ENCODE results near the gene NEK3. TPM values are rescaled to one million over a fixed set of nuclear protein-coding genes. Genes with fewer than 3 reads are reported as not detected.
A peak's percentile ranks its signal among the peaks of the same experiment; 100 is the strongest.
"Not testable (repeated sequence)": the region's sequence is repeated elsewhere in the genome, so short reads cannot be mapped to it uniquely, and the experiment has no call there.

The NEK3 gene, protein sequence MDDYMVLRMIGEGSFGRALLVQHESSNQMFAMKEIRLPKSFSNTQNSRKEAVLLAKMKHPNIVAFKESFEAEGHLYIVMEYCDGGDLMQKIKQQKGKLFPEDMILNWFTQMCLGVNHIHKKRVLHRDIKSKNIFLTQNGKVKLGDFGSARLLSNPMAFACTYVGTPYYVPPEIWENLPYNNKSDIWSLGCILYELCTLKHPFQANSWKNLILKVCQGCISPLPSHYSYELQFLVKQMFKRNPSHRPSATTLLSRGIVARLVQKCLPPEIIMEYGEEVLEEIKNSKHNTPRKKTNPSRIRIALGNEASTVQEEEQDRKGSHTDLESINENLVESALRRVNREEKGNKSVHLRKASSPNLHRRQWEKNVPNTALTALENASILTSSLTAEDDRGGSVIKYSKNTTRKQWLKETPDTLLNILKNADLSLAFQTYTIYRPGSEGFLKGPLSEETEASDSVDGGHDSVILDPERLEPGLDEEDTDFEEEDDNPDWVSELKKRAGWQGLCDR
- 19.5 and 28.7 TPM in 2 replicates for polyA plus RNA-seq (2014; cell fraction: cytosol; rRNA removed)
- polyA plus RNA-seq (2014; cell fraction: nucleus; rRNA removed), result 56.7 and 57.4 TPM in 2 replicates

DNA sequence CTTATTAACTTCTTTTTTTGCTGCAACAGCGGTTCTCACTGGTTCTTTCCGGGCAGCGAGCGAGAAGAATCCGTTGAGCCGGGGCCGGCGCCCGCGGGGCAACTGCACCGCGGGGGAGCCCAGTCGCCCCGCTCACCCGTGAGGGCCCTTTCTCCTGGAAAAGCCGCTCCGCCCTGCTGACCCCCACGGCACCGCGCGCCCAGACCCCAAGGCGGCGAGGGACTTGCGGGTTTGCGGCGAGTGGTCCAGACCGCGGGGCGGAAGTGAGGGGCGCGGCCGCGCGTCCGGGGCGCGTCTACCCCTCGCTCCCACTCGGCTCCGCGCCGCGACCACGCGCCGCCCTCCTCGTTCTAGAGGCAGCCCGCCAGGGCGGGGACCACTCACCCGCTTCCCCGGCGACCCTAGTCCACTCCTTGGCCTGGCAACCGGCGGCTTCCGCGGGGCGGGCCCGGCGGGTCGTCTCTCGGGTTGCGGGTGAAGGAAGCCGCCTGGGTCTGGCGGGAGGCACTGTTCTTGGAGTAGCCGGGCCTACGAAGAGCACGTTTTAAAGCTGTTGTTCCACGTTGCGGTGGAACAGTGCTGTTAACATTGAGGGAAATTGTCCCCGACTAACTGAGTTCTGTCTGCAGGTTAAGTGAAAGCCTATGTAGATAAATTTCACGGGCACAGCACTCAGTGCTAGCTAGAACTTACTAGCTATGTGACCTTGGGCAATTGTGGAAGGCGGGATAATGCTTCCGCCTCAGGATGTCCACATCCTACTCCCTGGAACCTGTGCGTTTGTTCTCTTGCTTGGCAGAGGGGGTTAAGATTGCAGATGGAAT is at the start of gene NEK3:
TSS of gene NEK3 (minus strand) at position 439 of the 824 bp plus-strand sequence. CDS start 3,406 bp downstream, outside the sequence.
- peak; percentile 84 for DNase-seq (ENCODE audit: low spot score)

GRCh38 chr13:52208384-52208783 is 49.0 kb upstream of the NEK3 start:
- not testable (repeated sequence) for DNase-seq (ENCODE audit: low spot score)

DNA sequence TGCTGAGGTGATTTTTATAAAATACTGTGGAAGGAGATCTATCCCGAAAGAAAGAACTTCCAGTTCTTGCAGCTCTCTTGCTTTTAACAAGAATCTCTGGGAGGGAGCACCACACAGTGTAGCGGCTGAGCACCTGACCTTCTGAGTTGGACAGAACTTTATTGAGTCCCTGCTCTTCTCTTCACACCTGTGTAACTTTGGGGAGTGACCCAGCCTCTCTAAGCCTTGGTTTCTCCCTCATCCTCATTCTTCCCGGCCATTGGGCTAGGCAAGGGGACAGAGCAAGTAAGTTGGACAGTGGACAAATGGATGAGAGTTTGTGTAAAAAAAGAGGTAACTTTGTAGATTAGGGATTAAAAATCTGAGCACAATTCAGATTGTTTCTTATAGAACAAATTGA is 48.5 kb upstream of the NEK3 start:
- DNase-seq (ENCODE audit: low spot score), result not testable (repeated sequence)

DNA sequence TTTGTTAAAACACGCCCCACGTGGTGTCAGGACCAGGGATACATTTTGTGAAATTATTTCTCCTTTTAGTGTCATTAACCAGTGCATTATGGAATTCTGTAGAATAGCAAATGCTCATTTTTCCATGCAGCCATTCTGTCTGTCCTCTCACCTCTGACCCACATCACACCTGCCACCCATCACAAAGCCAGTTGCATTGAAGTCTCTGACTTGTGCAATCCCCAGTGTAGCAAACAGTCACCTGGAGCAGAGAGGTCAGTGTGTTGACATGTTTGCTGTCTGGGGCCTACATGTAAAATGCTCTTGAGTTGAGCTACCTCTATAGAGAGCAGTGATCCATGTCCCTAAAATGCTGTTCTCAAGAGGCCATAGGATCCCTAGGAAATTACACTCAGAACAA is 47.9 kb upstream of the NEK3 start:
- not testable (repeated sequence) for DNase-seq (ENCODE audit: low spot score)

DNA sequence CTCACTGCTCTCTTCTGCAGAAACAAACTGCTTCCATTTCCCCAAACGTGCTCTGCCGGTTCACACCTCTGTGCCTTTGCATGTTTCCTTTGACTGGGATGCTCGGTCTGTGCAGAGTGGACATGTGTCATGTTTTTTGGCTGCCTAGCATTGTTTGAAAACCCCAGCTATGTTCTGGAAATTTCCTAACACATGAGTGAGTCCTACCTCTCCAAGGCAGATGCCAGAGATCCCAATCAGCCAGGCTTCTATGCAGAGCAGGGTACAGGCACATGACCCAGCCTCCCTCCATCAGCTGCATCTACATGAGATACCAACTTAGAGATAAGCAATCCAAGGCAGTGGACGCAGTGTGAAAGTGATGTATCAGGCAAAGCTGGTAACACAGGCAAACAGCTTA is 45.1 kb upstream of the NEK3 start:
- not testable (repeated sequence) for DNase-seq (ENCODE audit: low spot score)

- DNase-seq (ENCODE audit: low spot score), result not testable (repeated sequence)
These were observed 44.5 kb upstream of the NEK3 start for GRCh38 chr13:52203864-52204263.

DNA sequence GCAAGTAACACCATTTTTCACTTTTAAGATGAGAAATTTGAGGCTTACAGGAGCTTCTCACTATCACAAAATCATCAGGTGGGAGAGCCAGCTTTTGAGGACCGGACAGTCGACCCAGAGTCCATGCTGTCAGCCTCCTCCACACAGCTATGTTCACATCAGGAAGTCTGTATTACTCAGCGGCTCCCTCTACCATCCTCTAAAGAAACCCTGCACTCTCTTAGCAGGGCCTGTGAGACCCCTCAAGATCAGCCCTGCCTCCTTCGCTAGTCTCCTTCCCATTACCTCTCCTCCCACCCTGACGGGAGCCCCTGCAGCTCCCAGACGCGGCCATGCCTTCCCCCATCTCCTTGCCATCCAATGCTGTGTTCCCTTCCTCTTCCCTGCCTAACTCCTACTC is 43.1 kb upstream of the NEK3 start:
- not testable (repeated sequence) for DNase-seq (ENCODE audit: low spot score)

DNA sequence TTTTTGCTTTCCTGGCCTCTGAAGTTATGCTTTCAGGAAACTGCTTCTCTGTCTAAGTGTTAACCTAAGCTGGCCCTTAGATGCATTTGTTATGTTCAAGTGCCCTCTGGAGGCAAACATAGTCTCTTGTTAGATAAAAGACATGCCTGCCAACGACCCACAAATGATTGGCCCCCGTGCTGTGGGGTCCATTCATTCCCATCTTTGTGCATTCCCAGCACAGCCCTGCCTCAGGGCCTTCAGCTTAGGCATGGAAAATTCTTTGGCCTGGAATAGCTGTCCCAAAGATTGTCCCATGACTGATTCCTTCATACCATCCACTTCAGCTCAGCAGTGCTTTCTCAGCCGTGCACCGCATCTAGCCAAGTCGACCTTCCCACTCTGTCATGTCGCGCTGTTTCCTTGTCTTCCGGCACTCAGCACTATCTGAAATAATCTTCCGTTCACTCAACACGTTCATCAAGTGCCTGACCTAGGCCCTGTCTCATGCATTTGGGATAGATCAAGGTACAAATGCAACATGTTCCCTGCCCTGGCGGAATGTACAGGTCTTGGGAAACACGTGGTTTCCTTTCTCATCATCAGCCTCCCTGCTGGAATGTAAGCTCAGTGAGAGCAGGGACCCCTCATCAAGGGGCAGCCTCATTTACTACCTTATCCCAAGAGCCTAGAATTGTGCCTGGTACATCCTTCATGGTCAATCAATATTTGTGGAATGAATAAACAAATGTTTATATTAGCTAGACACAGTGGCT is 42.2 kb upstream of the NEK3 start:
- peak; percentile 58 for DNase-seq (ENCODE audit: low spot score)

DNA sequence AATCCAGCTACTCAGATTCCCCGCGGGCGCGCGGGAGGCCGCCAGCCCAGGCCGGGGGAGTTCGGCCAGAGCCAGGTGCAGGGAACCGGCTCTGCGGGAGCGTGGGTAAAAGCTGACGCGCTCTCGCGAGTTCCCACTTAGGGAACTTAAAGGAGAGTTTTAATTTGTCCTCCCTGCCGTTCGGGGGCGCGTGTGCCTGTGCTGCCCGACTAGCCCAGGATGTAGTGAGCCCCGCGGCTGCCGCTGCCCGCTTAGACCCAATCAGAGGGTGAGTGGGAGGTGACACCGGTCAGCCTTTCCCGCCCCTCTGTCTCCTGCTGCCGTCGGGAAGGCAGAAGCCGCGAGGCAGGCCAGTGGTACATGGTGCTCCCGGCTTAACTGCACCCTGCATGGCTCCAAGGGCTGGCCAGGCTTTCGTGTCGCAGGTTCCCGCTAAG is 36.0 kb upstream of the NEK3 start:
- DNase-seq (ENCODE audit: low spot score), result no peak

- peak; percentile 86 for DNase-seq (ENCODE audit: low spot score)
These were observed 34.9 kb upstream of the NEK3 start for GRCh38 chr13:52194184-52194868.

DNA sequence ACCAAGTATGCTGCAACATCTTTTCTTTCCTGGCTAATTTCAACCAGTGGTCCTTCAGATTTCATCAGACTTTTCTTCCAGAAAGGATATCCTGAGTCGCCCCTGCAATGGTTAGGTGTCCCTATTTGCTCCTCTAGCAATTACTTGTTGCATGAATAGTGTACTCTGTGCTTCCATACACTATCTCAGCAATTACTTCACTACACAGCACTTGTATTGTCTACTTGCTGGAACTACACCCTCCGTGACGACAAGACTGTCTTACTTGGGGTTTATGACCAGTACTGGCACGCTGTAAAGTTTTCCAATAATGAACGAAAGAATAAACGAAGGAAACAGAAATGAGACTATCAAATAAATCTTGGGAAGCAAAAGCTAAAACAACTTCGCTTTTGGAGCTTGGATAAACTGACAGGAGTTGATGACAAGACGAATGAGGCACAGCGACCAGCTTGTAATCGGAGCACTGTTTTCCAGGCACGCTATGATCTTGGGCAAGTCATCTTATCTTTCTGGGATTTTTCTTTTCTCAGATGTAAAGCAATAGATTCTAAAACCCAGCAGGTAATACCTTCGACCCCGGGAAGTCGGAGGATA is 34.3 kb upstream of the NEK3 start:
- not testable (repeated sequence) for DNase-seq (ENCODE audit: low spot score)

DNA sequence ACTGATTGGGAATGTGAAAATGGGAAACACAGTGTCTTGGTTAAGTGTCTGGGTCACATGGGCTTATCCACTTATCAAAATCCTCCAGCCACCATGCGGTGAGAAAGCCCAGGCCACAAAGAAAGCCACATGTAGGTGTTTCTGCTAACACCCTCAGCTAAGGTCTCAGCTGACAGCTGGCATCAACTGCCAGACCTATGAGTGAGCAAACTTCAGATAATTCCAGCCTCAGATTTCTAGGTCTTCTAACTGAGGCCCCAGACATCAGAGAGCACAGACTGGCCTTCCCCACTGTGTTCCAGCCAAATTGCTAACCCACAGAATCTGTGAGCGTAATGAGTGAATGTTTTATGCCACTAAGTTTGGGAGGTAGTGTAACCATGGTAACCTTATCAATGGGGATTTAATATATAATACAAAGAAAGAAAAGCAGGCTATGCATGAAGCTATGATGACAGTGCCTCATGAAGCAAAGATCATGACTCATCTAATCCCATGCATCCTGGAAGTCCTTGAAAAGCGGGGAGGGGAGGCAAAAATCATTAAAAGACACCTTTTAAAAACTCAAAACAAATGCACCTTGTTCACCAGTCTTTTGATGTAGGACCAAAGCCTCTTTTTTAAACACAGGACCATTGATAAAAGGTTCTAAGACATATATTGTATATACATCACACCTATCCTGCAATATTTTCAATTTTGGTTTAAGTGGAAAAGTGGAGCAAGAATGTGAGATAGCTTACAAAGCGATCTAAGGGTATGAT is 28.2 kb upstream of the NEK3 start:
- DNase-seq (ENCODE audit: low spot score), result not testable (repeated sequence)

- no peak for DNase-seq (ENCODE audit: low spot score)
These were observed 27.6 kb upstream of the NEK3 start for GRCh38 chr13:52187029-52187423.

DNA sequence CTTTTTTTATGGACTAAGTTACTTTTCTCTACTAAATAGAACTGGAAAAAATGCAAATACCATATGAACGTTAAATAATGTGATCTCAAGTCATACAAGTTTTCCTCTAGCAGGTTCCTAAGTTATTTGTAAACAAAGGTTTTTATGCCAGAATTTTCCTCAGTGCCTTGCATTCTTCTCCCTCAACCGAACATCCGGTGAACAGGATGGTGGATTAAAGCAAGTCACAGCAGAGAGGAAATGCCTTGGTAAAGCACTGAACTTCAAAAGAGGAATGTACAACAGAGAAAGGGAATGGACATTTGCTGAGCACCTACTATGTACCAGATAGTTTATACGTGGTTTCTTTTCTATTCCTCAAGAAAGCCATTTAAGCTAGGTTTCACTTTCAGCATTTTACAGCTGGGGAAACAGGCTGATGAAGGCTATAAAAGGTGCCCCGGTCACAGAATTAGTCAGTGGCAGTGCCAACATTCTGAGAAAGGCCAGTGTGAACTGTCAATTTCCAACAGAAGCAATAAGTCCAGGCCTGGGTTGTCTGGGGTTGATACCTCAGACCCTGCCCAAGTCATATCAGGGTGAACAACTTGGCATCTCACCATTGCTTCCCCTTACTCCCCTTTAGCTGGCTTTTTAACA is 22.0 kb upstream of the NEK3 start:
- not testable (repeated sequence) for DNase-seq (ENCODE audit: low spot score)

DNA sequence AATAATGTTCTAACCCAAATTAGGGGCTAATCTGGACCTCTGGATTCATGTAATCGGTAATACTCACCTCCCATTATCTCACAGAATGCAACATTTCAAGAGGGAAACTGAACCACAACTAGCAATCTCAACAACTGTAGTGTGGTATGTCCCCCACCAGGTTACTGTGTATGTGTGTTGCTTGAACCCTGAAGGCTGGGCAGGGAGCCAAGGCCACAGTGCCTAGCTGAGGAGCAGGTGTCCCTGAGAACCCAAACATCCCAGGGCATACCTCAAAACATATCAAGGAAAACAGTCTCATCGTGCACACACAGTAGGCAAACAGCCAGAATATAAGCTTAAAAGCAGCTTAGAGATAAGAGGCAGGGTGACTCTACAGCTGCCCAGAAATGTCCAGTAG is 20.5 kb upstream of the NEK3 start:
- DNase-seq (ENCODE audit: low spot score), result no peak

DNA sequence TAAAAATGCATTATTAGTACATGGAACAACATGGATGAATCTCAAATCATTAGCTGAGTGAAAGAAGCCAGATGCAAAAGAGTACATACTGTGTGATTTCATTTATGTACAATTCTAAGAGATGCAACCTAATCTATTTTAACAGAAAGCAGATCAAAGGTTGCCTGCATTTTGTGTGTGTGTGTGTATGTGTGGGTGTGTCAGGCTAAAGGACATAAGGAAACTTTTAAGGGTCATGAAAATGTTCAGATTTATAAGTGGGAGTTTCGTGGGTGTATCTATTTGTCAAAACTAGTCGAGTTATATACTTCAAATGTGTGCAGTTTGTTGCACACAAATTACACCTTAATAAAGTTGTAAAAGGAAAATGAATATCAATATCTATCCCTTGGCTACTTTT is 17.9 kb upstream of the NEK3 start:
- DNase-seq (ENCODE audit: low spot score), result no peak

DNA sequence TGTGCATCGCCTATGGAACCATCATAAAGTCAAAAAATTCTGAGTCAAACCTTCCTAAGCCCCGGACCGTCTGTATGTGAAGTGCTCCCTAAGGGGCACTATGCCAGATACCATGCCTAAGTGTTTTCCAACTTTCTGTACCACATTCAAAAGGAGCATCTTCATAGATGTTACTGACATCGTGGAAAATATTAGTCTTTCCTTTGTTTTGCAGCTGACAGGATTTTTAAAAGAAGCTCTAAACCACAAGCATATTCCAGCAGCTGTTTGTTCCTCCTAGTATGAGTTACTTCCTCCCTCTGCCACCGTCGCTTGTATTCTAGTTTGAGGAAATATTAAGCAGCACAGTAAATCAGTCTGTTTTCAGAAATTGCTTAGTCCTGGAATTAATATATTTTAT is 14.6 kb upstream of the NEK3 start:
- DNase-seq (ENCODE audit: low spot score), result not testable (repeated sequence)

GRCh38 chr13:52173373-52173772 is 14.0 kb upstream of the NEK3 start:
- no peak for DNase-seq (ENCODE audit: low spot score)

- DNase-seq (ENCODE audit: low spot score), result not testable (repeated sequence)
These were observed 12.3 kb upstream of the NEK3 start for GRCh38 chr13:52171686-52172085.
